Raji (cell line): ENCODE measurements around the gene MYO5B.

ENCODE experiments used
- POLR2A ChIP-seq: IDR thresholded peaks from 2 replicates; pipeline ENCODE4 v1.6.1; 2011; ENCODE audit warnings: low read depth, low read length, control low read depth; ENCODE audit not compliant: insufficient read depth

MYO5B gene

GRCh38 chr18:49901862-49902340, 293.0 kb downstream of the MYO5B start:
- no peak for TF ChIP-seq POLR2A

GRCh38 chr18:49899657-49900330, 295.2 kb downstream of the MYO5B start:
- TF ChIP-seq POLR2A, result no peak

- TF ChIP-seq POLR2A, result no peak
Observed at GRCh38 chr18:49898421-49898820, 296.5 kb downstream of the MYO5B start.

GRCh38 chr18:49894517-49895226, 300.3 kb downstream of the MYO5B start:
- TF ChIP-seq POLR2A, result no peak

- TF ChIP-seq POLR2A, result no peak
Observed at GRCh38 chr18:49893036-49893435, 301.9 kb downstream of the MYO5B start.

GRCh38 chr18:49892148-49892924, 302.6 kb downstream of the MYO5B start:
- no peak for TF ChIP-seq POLR2A

- TF ChIP-seq POLR2A, result no peak
Observed at GRCh38 chr18:49890041-49890440, 304.9 kb downstream of the MYO5B start.

- TF ChIP-seq POLR2A, result no peak
Observed at GRCh38 chr18:49886891-49887764, 307.8 kb downstream of the MYO5B start.

- no peak for TF ChIP-seq POLR2A
Observed at GRCh38 chr18:49884959-49885358, 310.0 kb downstream of the MYO5B start.

- no peak for TF ChIP-seq POLR2A
Observed at GRCh38 chr18:49884465-49884864, 310.5 kb downstream of the MYO5B start.

GRCh38 chr18:49880661-49881060, 314.3 kb downstream of the MYO5B start:
- TF ChIP-seq POLR2A, result no peak

- TF ChIP-seq POLR2A, result no peak
Observed at GRCh38 chr18:49879271-49879580, 315.7 kb downstream of the MYO5B start.

GRCh38 chr18:49878567-49879270, 316.2 kb downstream of the MYO5B start:
- TF ChIP-seq POLR2A, result no peak

- no peak for TF ChIP-seq POLR2A
Observed at GRCh38 chr18:49878015-49878414, 316.9 kb downstream of the MYO5B start.

GRCh38 chr18:49876536-49876935, 318.4 kb downstream of the MYO5B start:
- TF ChIP-seq POLR2A, result no peak

GRCh38 chr18:49875783-49876182, 319.2 kb downstream of the MYO5B start:
- TF ChIP-seq POLR2A, result no peak
